Measurements from ENCODE around the gene TCF7L2. TPM values are rescaled to one million over a fixed set of nuclear protein-coding genes. Genes with fewer than 3 reads are reported as not detected.

Gene TCF7L2
- total and polyA plus RNA-seq, 2 experiments from 2014 or later = 27.5 to 33.7 TPM

- Histone ChIP-seq H3K36me3 (no peaks in the 10 kb centered on the region), H3K4me3 (no peak overlapping the region), H3K27me3 (no peaks in the 10 kb centered on the region), H3K9me3 (ENCODE audit: low read depth) (no peaks in the 10 kb centered on the region), H3K4me1 (ENCODE audit: low read depth) (peaks cover 7% of the 10 kb centered on the region), H3K27ac (no peak overlapping the region)
- no peak for DNase-seq (ENCODE audit: low read depth in 1 of 2, low spot score in 1 of 2)
- TF ChIP-seq, protein P1, sequence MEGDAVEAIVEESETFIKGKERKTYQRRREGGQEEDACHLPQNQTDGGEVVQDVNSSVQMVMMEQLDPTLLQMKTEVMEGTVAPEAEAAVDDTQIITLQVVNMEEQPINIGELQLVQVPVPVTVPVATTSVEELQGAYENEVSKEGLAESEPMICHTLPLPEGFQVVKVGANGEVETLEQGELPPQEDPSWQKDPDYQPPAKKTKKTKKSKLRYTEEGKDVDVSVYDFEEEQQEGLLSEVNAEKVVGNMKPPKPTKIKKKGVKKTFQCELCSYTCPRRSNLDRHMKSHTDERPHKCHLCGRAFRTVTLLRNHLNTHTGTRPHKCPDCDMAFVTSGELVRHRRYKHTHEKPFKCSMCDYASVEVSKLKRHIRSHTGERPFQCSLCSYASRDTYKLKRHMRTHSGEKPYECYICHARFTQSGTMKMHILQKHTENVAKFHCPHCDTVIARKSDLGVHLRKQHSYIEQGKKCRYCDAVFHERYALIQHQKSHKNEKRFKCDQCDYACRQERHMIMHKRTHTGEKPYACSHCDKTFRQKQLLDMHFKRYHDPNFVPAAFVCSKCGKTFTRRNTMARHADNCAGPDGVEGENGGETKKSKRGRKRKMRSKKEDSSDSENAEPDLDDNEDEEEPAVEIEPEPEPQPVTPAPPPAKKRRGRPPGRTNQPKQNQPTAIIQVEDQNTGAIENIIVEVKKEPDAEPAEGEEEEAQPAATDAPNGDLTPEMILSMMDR (IDR thresholded peaks at IDR 0.05; ENCODE audit: low read depth, low read length) = no peak
Measured at GRCh38 chr10:113115556-113115955, 165.5 kb downstream of the TCF7L2 start.

GRCh38 chr10:113118882-113119281 is 168.8 kb downstream of the TCF7L2 start:
- Histone ChIP-seq H3K9me3 (ENCODE audit: low read depth) (no peaks in the 10 kb centered on the region), H3K27me3 (no peaks in the 10 kb centered on the region), H3K4me1 (ENCODE audit: low read depth) (peaks cover 7% of the 10 kb centered on the region), H3K4me3 (no peak overlapping the region), H3K27ac (no peak overlapping the region), H3K36me3 (no peaks in the 10 kb centered on the region)
- DNase-seq (ENCODE audit: low read depth in 1 of 2, low spot score in 1 of 2) = no peak
- TF ChIP-seq, protein P1 (IDR thresholded peaks at IDR 0.05; ENCODE audit: low read depth, low read length) = no peak

DNA sequence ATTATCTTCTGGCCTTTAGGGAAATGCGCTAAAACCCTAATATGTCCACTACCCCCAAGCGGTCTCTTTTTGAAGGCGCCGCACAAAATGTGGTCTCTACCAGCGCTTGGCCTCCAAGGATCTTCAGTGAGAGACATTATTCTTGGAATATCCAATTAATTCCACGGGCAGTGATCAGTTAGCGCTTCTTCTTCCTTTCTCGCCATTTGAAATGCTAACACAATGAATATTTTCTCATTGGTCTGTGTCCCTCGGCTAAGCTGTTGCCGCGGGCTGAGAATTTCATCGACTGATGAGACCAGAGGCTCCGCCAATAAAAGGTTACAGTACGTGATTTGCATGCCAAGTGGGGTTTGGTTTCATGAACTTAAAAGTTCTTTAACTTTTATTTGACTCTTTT is 169.8 kb downstream of the TCF7L2 start:
- Histone ChIP-seq H3K36me3 (no peaks in the 10 kb centered on the region), H3K27ac (no peak overlapping the region), H3K27me3 (no peaks in the 10 kb centered on the region), H3K4me1 (ENCODE audit: low read depth) (peaks cover 7% of the 10 kb centered on the region), H3K9me3 (ENCODE audit: low read depth) (no peaks in the 10 kb centered on the region), H3K4me3 (no peak overlapping the region)
- TF ChIP-seq, protein P1 (IDR thresholded peaks at IDR 0.05; ENCODE audit: low read depth, low read length) = no peak
- no peak for DNase-seq (ENCODE audit: low read depth in 1 of 2, low spot score in 1 of 2)

GRCh38 chr10:113121153-113121552 is 171.1 kb downstream of the TCF7L2 start:
- TF ChIP-seq, protein P1 (IDR thresholded peaks at IDR 0.05; ENCODE audit: low read depth, low read length) = no peak
- no peak overlapping the region for H3K4me3 ChIP-seq
- H3K4me1 ChIP-seq (ENCODE audit: low read depth) = peaks cover 17% of the 10 kb centered on the region
- no peaks in the 10 kb centered on the region for H3K27me3 ChIP-seq
- no peaks in the 10 kb centered on the region for H3K9me3 ChIP-seq (ENCODE audit: low read depth)
- no peaks in the 10 kb centered on the region for H3K36me3 ChIP-seq
- H3K27ac ChIP-seq = no peak overlapping the region
- DNase-seq (ENCODE audit: low read depth in 1 of 2, low spot score in 1 of 2) = no peak

GRCh38 chr10:113122947-113123346 is 172.9 kb downstream of the TCF7L2 start:
- no peak for DNase-seq (ENCODE audit: low read depth in 1 of 2, low spot score in 1 of 2)
- Histone ChIP-seq H3K27me3 (no peaks in the 10 kb centered on the region), H3K4me1 (ENCODE audit: low read depth) (peaks cover 27% of the 10 kb centered on the region), H3K9me3 (ENCODE audit: low read depth) (no peaks in the 10 kb centered on the region), H3K36me3 (no peaks in the 10 kb centered on the region), H3K27ac (no peak overlapping the region), H3K4me3 (no peak overlapping the region)
- TF ChIP-seq, protein P1 (IDR thresholded peaks at IDR 0.05; ENCODE audit: low read depth, low read length) = no peak

DNA sequence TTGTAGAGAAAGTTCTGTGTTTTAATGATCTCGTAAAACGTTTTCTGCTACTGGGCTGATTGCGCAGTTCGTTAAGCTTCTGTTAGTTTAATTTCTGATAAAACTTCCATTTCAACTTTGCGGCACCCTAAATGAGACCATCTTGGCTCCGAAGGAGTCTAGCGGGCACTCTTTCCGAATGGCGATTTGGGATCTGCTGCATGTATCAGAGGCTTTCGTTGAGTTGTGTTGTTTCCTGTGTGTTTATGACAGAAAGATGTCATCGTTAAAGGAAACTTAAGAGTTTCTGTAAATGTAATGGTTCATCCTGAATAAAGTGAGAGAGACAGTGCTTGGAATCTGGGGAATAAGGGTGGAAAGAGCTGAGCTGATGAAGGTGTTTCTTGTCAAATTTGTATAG is 174.7 kb downstream of the TCF7L2 start:
- TF ChIP-seq, protein P1 (IDR thresholded peaks at IDR 0.05; ENCODE audit: low read depth, low read length) = no peak
- DNase-seq (ENCODE audit: low read depth in 1 of 2, low spot score in 1 of 2) = no peak
- H3K4me1 ChIP-seq (ENCODE audit: low read depth) = peaks cover 44% of the 10 kb centered on the region

More for the DNA sequence above, 174.7 kb downstream of the TCF7L2 start:
- H3K27ac ChIP-seq = no peak overlapping the region
- no peaks in the 10 kb centered on the region for H3K27me3 ChIP-seq
- no peaks in the 10 kb centered on the region for H3K9me3 ChIP-seq (ENCODE audit: low read depth)
- no peak overlapping the region for H3K4me3 ChIP-seq
- H3K36me3 ChIP-seq = no peaks in the 10 kb centered on the region

Measured in cardiac muscle cell (in vitro differentiated cells and primary cell).